ENCODE results near the gene TBCC. TPM values are rescaled to one million over a fixed set of nuclear protein-coding genes. Genes with fewer than 3 reads are reported as not detected.
"Not testable (repeated sequence)": the region's sequence is repeated elsewhere in the genome, so short reads cannot be mapped to it uniquely, and the experiment has no call there.

Gene TBCC
- total RNA-seq, 4 donors from 2014 or later, result 33.2 to 61.8 (median 45.1) TPM

DNA sequence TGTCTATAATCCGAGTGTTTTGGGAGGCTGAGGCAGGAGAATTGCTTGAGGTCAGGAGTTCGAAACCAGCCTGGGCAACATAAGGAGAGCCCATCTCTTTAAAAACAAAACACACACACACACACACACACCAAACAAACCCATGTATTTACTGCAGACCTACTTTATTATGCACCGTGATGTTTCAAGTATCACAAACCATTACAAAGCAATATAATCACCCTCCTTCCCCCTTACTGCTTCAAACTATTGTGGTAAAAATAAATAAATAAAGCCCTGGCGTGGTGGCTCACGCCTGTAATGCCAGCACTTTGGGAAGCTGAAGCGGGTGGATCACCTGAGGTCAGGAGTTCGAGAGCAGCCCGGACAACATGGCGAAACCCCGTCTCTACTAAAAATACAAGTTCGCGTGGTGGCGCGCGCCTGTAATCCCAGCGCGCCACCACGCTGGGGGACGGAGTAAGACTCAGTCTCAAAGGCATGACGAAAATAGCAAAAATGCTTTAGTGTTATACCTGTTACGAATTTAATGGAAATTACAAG is 1.5 kb downstream of the TBCC start:
- ATAC-seq, result no peak
- H3K9me3 ChIP-seq, result no peaks in the 10 kb centered on the region
- H3K36me3 ChIP-seq, result no peaks in the 10 kb centered on the region
- intact Hi-C loops (cut with DNase I; ENCODE audit: low total_unique reads), result loop anchor here (10.0 kb wide), 1 partner anchor 310 kb away; the partner anchor contains the start of genes CUL7, KLC4 and MRPL2
- H3K27me3 ChIP-seq, result no peaks in the 10 kb centered on the region
- peak in 1 of 2 donors; percentile 32 for DNase-seq
- H3K4me1 ChIP-seq, result peaks cover 26 to 29% of the 10 kb centered on the region in 2 donors
- in situ Hi-C loops (cut with MboI; ENCODE audit: low sequenced_read_pairs in 4 of 4), result loop anchor here in 2 of 4 donors (5.0 to 25.0 kb wide), 2 partner anchors 118 to 133 kb away; partner anchors contain the start of gene RPL7L1 (in 1 of the 2)
- TF ChIP-seq, protein P1, sequence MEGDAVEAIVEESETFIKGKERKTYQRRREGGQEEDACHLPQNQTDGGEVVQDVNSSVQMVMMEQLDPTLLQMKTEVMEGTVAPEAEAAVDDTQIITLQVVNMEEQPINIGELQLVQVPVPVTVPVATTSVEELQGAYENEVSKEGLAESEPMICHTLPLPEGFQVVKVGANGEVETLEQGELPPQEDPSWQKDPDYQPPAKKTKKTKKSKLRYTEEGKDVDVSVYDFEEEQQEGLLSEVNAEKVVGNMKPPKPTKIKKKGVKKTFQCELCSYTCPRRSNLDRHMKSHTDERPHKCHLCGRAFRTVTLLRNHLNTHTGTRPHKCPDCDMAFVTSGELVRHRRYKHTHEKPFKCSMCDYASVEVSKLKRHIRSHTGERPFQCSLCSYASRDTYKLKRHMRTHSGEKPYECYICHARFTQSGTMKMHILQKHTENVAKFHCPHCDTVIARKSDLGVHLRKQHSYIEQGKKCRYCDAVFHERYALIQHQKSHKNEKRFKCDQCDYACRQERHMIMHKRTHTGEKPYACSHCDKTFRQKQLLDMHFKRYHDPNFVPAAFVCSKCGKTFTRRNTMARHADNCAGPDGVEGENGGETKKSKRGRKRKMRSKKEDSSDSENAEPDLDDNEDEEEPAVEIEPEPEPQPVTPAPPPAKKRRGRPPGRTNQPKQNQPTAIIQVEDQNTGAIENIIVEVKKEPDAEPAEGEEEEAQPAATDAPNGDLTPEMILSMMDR (IDR thresholded peaks at IDR 0.05 in 4 of 5, conservative IDR thresholded peaks at IDR 0.05 in 1 of 5), result peak in 1 of 5 experiments; percentile 14
- peak in 1 of 2 donors; percentile 38 for TF ChIP-seq POLR2A (IDR thresholded peaks at IDR 0.05)
- H3K4me3 ChIP-seq, result peak overlapping the region; percentile 80 to 99 (median 92)
- H3K27ac ChIP-seq, result peak overlapping the region; percentile 91 to 100 (median 96)

DNA sequence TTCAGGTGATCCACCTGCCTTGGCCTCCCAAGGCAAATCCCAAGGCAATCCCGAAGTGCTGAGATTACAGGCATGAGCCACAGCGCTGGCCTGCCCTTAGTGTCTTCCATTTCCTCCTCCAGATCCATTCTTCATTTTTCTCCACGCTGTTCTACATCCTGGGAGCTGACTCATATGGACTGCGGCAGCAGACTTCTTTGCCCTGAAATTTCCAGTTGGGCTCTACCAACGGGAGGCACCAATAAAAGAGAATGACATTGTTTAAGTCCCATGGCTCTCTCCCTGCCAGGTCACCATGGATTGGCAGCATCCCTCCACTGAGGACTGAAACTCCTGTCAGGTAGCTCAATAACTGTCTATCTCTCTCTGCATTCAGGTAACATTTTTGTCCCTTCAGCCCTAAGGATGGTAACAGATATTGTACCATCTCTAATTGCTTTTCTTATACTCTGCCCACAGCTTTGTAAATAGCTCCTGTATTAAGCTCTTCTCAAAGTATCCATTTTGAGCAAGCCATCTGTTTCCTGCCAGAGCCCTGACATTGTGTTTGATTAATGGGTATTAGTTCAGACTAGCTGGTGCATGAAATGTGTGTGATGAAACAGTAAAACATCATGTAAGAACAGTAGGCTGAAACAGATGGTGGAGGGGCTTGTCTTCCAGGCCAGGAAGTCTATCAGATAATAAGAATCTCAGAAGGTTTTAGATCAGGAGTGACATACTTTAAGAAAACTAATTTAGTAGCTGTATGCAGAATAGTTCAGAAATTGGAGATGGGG is 3.6 kb downstream of the TBCC start:
- Histone ChIP-seq H3K4me1 (peaks cover 25 to 26% of the 10 kb centered on the region in 2 donors), H3K9me3 (no peaks in the 10 kb centered on the region), H3K36me3 (no peaks in the 10 kb centered on the region), H3K4me3 (no peak overlapping the region), H3K27me3 (no peaks in the 10 kb centered on the region), H3K27ac (peak overlapping the region; percentile 1 to 59 (median 32))
- DNase-seq (no peak), ATAC-seq (no peak)
- no peak for TF ChIP-seq POLR2A (IDR thresholded peaks at IDR 0.05)
- TF ChIP-seq, protein P1 (IDR thresholded peaks at IDR 0.05 in 4 of 5, conservative IDR thresholded peaks at IDR 0.05 in 1 of 5), result no peak
- in situ Hi-C loops (cut with MboI; ENCODE audit: low sequenced_read_pairs in 4 of 4), result loop anchor here in 2 of 4 donors (5.0 to 25.0 kb wide), 2 partner anchors 120 to 135 kb away; partner anchors contain the start of gene RPL7L1 (in 1 of the 2)
- intact Hi-C loops (cut with DNase I; ENCODE audit: low total_unique reads), result loop anchor here (10.0 kb wide), 1 partner anchor 312 kb away; the partner anchor contains the start of genes CUL7, KLC4 and MRPL2

DNA sequence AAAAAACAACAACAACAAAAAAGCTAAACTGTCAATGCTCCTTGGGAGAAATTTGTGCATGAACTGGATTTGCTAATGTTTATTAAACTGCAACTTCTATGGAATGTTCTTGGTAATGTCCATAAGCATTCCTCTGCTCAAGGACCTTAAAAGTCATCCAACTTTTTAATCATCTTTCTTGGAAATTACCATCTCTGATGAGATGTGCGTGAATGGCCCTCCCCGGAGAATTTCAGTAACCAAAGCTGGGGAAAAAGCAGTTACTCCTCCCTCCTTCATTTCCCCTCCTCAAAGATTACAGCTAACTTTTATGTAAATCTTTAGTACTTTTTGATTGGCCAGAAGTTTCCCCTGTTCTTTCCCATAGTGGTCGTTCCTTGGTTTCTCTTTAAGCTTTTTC is 5.2 kb downstream of the TBCC start:
- DNase-seq, result no peak
- in situ Hi-C loops (cut with MboI; ENCODE audit: low sequenced_read_pairs in 4 of 4), result loop anchor here in 2 of 4 donors (5.0 to 25.0 kb wide), 2 partner anchors 122 to 137 kb away; partner anchors contain the start of gene RPL7L1 (in 1 of the 2)
- peaks cover 25 to 26% of the 10 kb centered on the region in 2 donors for H3K4me1 ChIP-seq
- TF ChIP-seq POLR2A (IDR thresholded peaks at IDR 0.05), result no peak
- TF ChIP-seq, protein P1 (IDR thresholded peaks at IDR 0.05 in 4 of 5, conservative IDR thresholded peaks at IDR 0.05 in 1 of 5), result no peak
- H3K27me3 ChIP-seq, result no peaks in the 10 kb centered on the region
- H3K9me3 ChIP-seq, result no peaks in the 10 kb centered on the region
- H3K36me3 ChIP-seq, result no peaks in the 10 kb centered on the region
- intact Hi-C loops (cut with DNase I; ENCODE audit: low total_unique reads), result loop anchor here (10.0 kb wide), 1 partner anchor 314 kb away; the partner anchor contains the start of genes CUL7, KLC4 and MRPL2
- no peak overlapping the region for H3K4me3 ChIP-seq
- no peak overlapping the region for H3K27ac ChIP-seq
- no peak for ATAC-seq

DNA sequence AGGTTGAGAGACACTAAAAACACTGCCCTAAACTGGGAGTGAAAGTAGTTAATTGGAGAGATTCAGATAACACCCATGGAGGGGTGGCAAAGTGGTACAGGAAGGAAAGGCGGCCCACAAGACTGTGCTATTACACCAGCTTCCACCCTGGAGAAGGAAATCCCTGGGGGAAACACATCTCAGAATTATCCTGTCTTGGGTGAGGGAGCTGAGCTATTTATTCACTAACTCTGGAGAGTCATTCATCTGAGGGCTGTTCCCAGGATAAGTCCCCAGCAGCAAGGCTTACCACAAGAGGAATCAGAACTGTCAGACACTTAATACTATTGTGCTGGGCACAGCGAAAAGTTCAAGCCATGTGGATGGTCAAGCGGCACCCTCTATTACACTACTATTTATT is 9.9 kb downstream of the TBCC start:
- DNase-seq, result no peak
- Histone ChIP-seq H3K9me3 (no peaks in the 10 kb centered on the region), H3K36me3 (no peaks in the 10 kb centered on the region), H3K4me3 (no peak overlapping the region), H3K4me1 (no peaks in the 10 kb centered on the region), H3K27ac (no peak overlapping the region), H3K27me3 (no peaks in the 10 kb centered on the region)
- in situ Hi-C loops (cut with MboI; ENCODE audit: low sequenced_read_pairs in 4 of 4), result loop anchor here in 2 of 4 donors (10.0 to 25.0 kb wide), 2 partner anchors 126 to 139 kb away; partner anchors contain the start of gene RPL7L1 (in 1 of the 2)
- TF ChIP-seq POLR2A (IDR thresholded peaks at IDR 0.05), result no peak
- TF ChIP-seq, protein P1 (IDR thresholded peaks at IDR 0.05 in 4 of 5, conservative IDR thresholded peaks at IDR 0.05 in 1 of 5), result no peak
- no peak for ATAC-seq
- intact Hi-C loops (cut with DNase I; ENCODE audit: low total_unique reads), result no loop called here

DNA sequence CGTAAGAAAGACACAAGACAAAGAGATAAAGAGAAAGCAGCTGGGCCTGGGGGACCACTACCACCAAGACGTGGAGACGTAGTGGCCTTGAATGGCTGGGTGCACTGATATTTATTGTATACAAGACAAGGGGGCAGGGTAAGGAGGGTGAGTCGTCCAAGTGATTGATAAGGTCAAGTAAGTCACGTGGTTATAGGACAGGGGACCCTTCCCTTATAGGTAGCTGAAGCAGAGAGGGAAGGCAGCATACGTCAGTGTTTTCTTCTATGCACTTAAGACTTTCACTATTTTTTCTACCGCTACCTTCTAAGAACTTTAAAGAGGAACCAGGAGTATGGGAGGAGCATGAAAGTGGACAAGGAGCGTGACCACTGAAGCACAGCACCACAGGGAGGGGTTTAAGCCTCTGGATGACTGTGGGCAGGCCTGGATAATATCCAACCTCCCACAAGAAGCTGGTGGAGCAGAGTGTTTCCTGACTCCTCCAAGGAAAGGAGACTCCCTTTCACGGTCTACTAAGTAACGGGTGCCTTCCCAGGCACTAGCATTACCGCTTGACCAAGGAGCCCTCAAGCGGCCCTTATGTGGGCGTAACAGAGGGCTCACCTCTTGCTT is 11.9 kb downstream of the TBCC start:
- H3K4me3 ChIP-seq; H3K9me3 ChIP-seq; DNase-seq; H3K4me1 ChIP-seq; H3K27ac ChIP-seq; H3K36me3 ChIP-seq; intact Hi-C loops (cut with DNase I; ENCODE audit: low total_unique reads); ATAC-seq; H3K27me3 ChIP-seq: not testable (repeated sequence)
- in situ Hi-C loops (cut with MboI; ENCODE audit: low sequenced_read_pairs in 4 of 4), result loop anchor here in 2 of 4 donors (10.0 to 25.0 kb wide), 2 partner anchors 128 to 141 kb away; partner anchors contain the start of gene RPL7L1 (in 1 of the 2)
